SK-N-DZ (cell line): Measurements from ENCODE around the gene SULF2.

Experiments used
- DNase-seq: peaks from one replicate; pipeline ENCODE4 v3.0.0-alpha.2; 2015; ENCODE audit warnings: low spot score

The SULF2 gene

DNA sequence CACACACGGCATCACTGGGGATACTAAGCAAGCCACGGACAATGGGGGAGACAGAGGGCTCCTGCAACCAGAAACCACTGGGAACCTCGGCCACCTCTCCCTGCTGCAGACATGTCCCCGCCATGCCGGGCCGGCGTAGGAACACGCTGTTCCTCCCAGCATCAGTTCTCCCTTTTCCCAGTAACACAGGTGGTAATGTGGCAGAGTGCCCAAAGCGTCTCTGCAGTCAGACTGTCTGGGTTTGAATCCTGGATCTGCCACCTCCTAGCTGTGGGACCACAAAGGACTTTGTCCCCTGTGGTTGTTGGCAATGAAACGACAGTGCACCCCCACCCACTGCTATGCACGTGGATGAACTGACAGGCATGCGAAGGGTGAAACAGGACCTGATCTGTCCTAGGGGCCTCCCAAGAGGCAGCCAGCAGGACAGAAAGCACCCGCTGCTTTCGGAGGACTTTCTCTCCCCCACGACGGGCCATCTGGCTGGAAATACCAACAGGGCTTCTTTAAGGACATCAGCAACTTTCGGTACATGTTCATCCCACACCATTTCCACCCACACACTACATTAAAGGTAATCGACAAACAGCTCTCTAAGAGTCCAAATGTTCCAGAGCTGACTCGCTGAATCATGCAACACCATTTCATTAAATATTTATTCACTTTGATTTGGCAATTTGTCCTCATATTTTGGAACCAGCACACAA lies 74.1 kb downstream of the SULF2 start:
- no peak for DNase-seq

DNA sequence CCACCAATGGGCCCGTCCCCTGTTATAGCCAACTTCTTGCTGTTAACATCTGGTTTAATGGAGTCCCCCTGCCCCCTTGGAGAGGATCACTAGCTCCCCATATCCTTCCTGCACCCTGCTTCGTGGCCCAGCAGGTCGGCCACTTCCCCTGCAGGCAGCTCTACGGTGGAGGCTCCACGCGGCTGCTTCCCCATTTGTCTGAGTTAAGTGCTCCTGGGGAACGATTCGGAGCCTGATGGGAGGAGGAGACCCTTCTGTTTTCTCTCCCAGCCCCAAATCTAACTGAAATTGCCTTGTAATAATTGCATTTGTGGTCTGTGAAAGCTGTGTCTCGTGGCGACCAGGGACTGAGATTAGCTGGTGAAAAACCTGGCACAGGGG lies 74.6 kb downstream of the SULF2 start:
- DNase-seq = peak; percentile 61

DNA sequence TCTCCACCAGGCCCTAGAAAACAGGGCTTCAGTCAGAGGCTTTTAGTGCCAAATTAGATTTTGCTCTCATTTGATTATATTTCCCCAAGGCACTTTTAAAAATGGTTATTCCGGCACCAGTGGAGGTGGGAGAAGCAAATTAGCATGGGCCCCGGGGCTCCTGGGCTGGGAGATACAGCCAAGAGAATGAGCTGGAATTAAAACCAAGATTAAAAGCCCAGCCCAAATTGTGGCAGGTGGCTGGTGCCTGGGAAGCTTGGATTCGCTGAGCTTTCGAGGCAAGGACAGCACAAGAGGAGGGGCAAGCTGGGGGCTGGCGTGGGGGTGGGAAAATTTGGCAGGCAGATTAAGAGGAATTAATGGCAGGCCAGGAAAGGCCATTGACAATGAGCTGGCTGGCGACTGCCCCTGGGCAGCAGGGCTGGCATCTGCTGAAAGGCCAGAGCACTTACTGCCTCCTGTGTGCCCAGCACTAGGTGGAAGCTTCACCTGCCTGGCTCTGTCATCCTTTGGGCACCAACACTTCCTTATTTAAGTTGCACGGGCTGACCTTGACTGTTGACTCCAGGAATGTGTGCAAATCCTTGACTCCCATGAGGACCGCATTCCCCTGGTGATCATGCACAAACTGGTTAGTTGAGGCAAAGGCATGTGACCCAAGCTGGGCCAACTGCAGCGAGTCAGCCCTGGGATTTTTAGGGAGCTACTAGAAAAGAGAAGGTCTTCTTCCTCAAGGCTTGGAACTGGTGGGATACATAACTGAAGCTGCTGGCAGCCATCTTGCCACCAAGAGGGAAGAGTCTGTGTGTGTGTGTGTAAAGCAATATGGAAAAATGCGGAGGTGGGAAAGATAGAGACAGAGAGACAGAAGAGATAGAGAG lies 76.1 kb downstream of the SULF2 start:
- DNase-seq = peak; percentile 87

DNA sequence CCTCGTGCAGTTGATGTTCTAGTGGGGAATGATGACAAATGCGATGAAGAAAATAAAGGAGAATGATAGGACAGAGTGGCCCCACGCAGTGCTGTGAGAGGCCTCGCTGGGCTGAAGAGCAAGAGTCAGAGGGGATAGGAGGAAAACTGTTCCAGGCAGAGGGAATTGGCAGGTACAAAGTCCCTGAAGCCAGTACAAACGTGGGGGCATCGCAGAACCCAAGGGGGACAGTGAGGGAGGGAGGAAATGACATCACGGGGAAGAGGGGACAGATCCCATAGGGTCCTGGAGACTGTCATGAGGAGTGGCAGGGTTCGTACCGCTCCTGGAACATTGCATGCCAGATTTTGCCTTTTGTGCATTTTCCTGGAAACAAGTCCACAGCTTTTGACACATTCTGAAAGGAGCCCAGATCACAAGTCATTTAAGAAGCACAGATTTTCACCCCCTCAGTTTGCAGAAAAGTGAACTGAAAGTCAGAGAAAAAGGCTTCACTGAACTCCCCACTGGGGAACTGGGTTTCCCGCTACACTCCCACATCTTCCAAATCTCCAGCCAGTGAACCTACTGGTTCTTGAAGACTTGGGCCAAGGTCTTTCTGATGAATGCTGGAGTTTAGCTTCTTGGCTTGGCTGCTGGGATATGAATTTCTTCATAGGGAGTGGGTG lies 77.0 kb downstream of the SULF2 start:
- DNase-seq = no peak

DNA sequence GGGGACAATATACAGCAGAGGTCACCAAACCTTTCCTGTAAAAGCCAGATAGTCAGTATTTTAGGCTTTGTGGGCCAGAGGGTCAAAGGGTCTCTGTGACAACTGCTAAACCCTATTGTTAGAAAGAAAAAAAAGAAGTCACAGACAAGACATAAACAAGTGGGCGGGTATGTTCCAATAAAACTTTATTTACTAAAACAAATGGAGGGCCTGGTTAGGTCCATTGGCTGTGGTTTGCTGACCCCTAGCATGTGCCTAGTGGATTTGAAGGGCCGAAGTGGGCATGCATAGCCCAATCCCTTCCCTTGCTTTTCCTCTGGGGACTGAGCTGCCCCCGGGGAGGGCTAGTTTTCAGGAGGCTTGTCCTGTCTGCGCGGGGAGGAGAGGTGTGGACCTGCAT lies 78.9 kb downstream of the SULF2 start:
- no peak for DNase-seq

DNA sequence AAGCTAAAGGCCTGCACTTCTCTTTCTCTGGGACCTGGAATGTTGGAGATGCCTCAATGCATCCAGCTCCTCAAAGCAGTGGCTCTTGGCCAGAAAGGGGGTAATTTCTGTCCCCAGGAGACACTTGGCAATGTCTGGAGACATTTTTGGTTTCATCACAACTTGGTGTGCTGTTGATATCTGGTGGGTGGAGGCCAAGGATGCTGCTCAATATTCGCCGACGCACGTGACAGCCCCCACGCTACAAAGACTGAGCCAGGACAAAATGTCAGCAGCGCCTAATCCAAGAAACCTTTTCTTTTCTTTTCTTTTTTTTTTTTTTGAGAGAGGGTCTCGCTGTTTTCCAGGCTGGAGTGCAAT lies 79.8 kb downstream of the SULF2 start:
- DNase-seq = no peak

DNA sequence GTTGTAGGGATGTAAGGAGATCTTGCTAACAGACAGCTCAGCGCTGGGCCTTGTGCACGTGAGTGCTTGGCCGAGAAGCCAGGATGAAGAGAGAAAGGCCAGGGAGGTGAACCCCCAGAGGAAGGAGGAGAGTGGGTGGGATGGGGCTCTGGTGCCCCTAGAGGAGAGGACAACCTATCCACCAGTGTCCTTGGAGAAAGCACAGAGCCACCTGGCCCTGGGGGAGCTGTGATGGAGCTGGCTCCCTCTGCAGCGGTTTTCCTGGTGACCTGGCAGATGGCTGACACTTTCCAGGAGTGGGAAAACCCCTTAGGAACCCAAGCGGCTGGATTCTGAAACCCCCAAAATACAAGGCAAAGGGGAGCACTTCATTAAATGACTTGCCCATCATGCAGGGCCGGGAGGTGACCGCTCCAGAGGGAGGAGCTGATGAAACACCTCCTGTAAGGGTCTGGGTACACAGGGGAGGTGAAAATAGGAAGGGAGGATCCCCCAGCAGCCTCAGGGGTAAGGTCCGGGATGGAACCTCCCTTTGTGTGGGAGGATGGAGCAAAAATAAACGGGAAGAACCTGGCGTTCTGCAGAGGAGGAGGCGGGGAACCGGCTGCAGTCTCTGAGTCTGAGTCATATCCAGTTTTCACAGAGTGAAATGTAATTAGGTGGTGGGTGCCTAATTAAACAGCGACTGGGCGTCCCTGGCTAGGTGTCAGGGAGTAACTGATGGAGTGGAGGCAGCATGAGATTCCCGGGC lies 80.4 kb downstream of the SULF2 start:
- DNase-seq = no peak

DNA sequence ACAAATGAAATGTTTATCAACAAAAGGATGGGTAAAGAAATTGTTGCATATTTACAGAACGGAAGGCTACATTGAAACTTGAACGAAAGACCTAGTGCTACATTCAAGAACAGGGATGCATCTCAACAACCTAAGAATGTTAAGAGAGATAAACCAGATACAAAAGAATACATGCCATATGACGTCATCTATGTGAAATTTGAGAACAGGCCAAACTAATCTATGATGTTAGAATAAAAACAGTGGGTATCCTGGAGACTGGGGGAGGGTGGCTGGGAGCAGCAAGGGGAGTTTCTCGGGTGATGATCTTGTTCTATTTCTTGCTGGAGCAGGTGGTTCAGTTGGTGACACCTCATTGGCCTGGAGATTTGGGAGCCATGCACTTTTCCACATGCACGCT lies 81.5 kb downstream of the SULF2 start:
- DNase-seq = no peak

DNA sequence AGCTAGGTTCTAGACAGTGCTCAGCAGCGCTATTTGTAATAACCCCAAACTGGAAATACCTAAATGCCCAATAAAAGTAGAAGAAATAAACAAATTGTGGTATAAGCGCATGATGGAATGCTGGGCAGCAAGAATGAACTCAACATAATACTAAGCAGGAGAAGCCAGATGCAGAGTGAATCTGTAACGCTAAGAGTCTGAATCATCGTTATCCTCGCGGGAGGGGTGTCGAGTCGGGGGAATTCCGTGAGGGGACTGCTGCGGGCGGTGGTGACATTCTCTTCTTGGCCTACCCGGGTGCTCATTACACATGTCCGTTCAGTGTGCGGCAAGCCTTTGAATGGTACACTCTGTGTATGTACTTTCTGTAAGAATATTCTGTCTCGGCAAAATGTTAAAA lies 83.7 kb downstream of the SULF2 start:
- DNase-seq = no peak

DNA sequence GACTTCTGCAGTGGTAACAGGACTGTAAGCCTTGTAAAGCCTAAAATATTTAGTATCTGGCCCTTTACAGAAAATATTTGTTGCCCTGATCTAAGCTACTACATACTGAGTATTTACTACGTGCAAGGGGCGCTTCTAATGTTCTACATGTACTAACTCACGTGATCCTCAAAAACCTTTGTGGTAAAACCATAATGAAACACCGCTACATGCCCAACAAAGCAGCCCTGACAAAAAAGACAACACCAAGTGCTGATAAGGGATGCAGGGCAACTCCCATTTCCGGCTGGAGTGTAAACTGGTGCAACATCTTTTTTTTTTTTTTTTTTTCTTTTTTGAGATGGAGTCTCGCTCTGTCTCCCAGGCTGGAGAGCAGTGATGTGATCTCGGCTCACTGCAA lies 85.0 kb downstream of the SULF2 start:
- DNase-seq = no peak

DNA sequence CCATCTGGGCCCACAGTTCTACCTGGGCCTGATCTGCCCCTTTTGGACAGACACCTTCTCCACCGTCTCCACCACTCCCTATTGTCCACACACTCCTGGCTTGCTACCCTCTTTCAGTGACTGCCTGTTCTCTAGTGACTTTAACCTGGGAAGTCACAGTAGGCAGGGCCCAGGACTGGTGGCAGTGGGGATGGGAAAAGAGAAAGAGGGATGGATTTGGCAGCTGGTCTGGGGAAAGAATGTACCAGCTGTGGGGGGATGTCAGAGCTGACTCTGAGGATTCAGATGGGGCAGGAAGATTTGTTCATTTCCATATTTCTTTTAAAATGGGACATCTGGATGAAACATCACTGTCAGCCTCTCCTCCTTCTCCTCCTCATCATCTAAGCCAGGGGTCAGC lies 85.5 kb downstream of the SULF2 start:
- no peak for DNase-seq

DNA sequence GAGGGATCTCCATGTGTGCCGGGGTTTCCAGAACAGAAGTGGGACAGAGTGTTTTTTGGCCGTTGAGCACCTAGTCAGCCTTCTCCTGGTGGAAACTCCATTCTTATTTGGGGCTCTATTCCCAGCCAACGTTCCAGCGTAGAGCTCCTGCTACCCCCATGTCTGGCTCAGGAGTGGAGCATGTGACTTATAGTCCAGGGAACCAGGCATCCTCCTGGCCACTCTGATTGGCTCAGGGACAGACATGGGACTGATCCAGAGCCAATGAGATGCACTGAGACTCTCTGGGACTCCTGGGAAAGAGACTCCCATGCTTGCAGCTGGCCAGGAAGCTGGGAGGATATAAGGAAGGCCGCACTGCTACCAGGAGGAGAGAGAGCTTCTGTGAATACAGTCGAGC lies 87.1 kb downstream of the SULF2 start:
- DNase-seq = no peak

DNA sequence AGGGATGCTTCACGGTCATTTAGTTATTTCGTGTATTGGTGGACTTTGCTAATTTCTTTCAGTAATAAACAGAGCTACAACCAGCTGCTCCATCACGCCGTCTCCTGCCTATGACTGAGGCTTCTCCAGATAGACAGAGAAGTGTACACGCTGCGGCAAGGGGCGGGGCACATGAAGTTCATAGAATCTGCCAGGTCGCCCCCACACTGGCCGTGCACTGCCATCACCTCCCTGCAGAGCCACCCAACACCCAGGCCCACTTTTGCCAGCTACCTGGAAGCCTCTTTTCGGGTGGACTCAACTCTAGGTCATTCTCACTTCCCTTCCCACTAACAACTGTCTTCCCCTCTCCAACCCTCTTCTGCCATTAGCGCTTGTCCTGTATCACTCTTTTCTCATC lies 88.4 kb downstream of the SULF2 start:
- no peak for DNase-seq

DNA sequence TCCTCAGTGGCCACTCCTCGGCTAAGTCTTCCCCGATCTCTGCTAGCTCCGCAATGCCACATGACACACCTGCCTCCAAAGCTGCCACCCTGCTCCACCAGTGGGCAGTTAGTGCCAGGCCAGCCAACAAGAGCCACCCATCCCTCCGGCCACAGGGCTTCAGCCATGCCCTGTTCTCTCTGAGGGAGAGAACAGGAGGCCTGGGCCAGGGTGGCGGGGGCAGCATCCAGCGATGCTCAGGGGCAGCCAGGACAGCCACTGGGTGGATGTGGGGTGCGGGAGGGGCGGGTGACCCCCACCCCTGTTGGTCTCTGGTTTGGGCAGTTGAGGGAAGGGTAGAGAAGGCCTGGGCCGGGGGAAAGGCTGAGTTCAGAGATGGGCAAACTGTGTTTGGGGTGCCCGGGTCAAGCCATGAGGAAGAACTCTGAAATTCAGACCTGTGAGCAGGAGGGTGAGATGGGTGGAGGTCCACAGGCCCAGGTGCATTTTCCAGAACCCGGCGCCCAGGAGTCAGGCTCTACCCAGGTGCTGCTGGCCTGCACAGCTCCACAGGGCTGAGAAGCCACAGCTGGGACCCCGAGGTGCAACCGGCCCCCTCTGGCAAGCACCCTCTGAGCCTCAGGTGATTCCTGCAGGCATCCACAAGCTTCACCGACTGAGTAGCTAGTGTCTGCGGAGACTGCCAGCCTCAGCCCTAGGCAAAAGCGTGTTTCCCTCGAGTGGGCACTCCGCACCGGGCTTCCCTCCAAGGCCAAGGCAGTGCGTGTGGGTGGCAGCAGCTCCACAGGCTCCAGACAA lies 91.1 kb downstream of the SULF2 start:
- DNase-seq = no peak

DNA sequence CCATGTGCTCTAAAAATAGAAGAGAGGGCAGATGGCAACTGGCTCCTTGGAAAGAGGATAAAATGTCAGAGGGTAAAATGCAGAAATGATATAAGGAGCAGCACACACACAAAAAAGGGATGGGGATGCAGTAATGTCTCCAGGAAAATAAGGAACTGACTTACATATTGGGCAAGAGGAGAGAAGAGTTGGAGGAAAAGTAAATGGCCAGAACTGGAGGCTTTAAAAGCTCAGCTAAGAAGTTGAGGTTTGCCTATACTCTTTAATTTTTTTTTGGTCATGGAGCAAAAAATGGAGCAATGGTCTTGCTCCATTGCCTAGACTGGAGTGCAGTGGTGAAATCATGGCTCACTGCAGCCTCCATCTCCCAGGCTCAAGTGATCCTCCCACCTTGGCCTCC lies 93.7 kb downstream of the SULF2 start:
- peak; percentile 65 for DNase-seq

DNA sequence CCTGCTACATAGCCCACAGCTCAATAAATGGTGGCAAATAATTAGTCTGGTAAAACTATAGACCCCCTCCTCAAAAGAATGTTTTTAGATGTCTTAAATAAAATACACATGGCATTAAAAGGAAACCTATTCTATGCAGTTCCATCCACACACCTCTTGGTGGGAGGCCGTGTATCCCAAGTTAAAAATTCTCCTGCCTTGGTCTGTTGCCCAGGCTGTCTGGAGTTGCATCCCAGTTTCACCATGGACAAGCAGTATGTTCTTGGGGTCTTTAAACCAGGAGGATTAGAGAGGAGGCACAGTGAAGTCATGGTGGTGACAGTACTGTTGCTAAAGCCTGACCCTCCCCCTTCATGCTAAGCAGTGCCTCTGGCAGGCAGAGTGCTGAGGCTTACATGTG lies 95.5 kb downstream of the SULF2 start:
- DNase-seq = no peak

DNA sequence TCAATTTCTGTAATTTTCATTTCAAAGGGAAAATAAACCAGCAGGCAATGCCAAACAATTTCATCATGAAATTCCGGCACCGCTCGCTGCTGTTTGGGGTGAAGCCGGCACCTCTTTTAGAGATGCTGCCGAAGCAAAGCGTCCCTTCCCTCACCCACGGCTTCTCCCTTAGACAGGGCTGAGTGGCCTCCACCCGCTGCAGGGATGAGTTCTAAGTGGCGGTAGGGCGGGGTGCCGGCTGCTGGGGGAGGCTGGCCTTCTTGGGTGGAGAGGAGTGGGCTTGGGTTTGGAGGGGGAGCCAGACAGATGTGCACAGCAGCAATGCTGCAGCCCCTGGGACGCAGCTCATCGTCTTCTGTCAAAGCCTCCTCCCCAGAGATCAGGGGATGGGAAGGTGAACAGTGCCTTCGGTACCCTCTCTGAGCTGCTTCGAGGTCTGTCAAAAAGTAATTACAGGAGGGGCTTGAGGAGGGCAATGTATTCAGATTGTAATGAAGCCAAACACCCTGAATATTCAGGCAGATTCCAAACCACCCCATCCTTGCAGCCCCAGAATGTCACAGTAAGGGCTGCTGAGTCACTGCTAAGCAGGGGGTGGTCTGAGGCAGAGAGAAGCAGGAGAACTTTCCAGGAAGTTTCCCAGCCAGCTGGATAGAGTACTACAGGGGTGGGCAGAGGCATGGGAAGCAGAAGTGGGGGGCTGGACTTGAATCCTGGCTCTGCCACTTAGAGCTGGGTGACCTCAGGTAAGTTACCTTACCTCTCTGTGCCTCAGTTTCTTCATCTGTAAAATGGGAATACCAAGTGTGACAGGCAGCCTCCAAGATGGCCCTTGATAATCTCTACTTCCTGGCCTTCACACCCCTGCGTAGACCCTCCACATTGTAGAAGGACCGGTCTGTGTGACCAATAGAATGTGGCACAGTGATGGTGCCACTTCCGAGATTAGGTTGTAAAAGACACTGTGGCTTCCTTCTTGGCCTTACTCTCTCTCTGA lies 96.6 kb downstream of the SULF2 start:
- no peak for DNase-seq

DNA sequence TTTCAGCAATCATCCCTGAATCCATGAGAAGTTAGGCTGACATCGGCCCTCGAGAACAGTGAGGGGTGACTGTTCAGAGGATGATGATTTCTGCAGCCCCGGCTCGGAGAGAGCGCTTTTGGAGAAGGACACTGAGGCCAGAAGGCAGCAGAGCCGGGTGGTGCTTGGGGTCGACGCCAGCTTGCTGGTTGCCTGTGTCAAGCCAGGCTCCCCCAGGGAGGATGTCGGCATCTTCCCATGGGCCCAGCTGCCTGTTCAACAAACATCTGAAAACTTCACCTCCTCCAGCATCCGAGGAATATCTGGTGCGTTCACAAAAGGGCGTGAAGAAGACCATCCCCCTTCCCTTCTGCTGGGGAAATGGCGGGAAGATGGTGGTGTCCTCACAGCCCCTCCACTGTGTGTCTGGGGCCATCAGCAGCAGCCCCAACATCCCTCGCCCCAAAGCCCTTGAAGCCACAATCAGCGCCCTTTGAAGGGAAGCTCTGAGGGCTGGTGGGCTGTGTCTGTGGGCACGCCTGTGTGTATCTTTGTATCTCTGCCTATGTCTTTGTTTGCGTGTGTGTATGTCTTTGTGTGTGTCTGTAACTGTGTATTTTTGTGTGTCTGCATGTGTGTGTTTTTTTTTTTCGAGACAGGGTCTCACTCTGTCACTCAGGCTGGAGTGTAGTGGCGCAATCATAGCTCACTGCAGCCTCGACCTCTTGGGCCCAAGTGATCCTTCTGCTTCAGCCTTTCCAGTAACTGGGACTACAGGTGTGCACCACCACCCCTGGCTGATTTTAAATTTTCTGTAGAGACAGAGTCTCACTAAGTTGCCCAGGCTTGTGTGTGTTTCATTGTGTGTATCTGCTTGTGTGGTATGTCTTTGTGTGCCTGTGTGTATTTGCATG lies 97.9 kb downstream of the SULF2 start:
- no peak for DNase-seq

DNA sequence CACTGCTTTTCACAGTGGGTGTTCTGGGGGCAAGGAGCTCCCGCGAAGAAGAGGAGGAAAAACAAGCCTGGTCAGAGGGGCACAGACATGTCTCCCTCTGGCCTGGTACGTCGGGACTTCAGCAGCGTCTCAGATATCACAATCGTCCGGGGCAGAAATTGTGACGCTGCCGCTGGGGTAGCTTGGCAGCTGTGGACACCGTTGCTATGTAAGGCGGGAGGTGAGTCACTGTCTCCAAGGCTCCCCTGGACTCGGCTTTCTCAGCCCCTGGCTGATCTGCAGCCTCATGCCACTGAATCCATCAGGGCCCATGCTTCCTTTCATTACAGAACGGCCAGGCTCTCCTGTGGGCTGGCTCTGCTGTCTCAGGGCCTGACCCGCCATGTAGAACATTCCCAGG lies 98.7 kb downstream of the SULF2 start:
- no peak for DNase-seq
